HG02623 (cell line): ENCODE measurements around the gene EPN2.

Source experiments
- ATAC-seq: cut with Tn5 transposase; IDR thresholded peaks from one replicate; pipeline ENCODE4 v1.9.1; 2021; ENCODE audit warnings: moderate library complexity; ENCODE audit not compliant: unreplicated experiment

The EPN2 gene

GRCh38 chr17:19328441-19329061 lies 91.4 kb downstream of the EPN2 start:
- ATAC-seq: no peak

DNA sequence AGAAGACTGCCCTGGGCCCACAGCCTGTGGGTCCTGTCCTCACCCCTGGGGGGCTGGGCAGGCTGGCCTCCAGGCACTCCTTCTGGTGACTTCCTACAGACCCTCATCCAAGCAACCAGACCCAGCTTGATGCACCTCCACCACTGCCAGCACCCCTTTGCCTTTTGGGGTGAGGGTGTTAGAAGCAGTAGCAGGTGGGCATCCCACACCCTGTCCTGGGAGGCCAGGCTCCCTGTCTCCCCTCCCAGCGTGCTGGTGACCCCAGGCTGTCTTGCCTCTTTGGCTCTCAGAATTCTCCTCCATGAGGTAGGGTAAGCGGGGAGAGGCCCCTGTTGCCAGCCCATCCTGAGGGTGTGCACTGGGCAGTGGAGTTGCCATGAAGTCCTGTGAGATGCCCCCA lies 92.0 kb downstream of the EPN2 start:
- ATAC-seq: no peak

DNA sequence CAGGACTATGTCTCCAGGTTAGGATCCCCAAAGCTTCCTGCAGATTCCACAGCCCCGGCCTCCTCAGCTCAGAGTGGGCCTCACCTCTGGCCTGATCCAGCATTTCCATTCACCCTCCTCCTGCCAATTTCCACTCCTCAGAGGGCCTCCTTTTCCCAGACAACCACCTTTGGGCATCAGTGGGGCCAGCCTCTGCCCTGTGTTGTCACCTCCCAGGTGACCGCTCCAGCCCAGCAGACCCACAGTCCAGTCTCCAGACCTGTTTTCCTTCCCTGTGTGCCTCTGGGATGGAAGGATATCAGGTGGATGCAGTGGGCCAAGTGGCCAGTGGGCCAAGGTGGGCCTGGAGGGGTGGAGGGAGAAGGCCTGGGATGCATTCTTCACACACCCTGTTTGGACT lies 92.7 kb downstream of the EPN2 start:
- no peak for ATAC-seq

- ATAC-seq: no peak
Observed at GRCh38 chr17:19330271-19330670, 93.1 kb downstream of the EPN2 start.

GRCh38 chr17:19331134-19331533 lies 94.0 kb downstream of the EPN2 start:
- ATAC-seq: no peak

DNA sequence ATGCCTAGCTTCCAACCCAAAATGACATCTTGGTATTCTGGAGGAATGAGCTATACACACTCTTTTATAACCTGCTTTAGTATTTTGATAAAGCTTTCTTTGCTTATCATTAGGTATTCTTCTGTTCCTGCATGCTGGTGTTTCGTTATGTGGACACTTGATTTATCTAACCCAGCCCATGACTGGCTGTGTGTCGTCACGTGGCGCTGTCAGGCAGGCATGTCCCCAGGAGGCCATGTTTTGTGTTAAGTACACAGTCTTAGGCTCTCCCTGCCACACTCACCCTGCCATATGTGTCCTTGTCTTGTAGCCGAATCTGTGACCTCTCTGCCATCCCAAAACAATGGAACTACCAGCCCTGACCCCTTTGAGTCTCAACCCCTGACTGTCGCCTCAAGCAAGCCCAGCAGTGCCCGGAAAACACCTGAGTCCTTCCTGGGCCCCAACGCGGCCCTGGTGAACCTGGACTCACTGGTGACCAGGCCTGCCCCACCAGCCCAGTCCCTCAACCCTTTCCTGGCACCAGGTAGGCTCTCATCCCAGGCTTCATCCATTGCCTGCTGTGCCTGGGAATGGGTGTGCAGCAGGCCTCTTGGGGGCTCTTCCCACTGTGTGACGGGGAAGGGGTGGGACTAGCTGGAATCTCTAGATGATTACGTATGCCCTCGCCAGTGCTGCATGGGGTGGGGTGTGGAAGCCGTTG lies 94.5 kb downstream of the EPN2 start:
- no peak for ATAC-seq

DNA sequence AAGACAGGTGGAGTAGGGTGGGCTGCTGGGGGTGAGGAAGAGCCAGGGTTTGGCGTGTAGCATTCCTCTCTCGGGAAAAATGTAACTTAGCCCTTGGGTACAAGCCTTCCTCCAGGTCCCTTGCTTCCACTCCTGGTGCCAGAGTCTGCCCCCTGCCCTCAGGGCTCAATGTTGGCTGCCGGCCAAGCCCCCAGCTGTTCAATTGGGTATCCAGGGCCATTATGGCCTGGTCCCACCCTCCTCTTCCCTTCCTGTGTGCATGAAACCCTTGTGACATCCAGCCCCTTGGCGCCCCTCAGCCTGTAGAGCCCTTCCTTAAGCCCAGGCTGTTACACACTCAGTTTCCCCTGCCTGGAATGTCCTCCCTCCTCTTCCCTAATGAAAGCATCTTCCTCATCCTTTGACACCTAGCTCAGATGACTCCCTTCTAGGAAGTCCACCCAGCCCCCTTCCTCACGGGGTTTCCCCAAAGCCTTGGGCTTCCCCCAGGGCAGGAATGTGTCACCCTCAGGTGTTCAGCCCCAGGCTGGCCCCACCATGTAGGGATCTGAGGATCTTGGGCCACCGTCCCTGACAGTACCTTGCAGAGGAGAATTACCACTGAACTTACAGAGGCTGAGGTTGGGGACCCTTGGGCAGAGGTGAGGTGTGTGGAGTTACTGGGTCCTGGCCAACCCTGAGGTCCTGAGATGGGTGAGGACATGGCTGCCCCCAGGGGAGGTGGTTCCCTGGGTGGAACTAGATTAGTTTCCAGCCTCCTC lies 95.4 kb downstream of the EPN2 start:
- no peak for ATAC-seq

DNA sequence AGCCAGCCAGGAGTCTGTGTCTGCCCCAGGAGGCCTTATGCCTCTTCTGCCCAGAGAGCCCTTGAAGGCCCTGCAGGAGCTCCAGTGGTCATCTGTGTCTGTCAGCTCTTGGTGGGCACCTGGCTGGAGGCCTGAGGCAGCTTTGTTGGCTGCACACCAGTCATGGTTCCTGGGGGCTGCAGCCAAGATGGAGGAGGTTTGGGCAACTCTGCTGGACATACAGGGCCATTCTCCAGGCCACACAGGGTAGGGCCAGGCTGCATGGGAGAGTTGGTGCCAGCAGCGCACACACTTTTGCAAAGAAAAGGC lies 95.9 kb downstream of the EPN2 start:
- no peak for ATAC-seq

DNA sequence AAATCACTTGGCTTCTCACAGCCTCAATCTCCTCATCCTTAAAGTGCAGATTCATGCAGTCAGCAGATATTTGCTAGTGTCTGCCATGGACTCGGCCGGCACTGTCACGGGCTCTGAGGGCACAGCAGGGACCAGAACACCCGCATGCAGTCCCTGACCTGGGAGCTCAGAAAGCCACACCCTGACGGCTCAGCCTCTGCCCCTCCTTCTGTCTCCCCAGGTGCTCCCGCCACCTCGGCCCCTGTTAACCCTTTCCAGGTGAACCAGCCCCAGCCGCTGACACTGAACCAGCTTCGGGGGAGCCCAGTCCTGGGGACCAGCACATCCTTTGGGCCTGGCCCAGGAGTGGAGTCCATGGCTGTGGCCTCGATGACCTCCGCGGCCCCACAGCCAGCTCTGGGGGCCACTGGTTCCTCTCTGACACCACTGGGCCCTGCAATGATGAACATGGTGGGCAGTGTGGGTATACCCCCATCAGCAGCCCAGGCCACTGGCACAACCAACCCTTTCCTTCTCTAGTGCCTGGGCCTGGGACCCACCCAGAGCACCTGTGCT lies 96.6 kb downstream of the EPN2 start:
- ATAC-seq: no peak

DNA sequence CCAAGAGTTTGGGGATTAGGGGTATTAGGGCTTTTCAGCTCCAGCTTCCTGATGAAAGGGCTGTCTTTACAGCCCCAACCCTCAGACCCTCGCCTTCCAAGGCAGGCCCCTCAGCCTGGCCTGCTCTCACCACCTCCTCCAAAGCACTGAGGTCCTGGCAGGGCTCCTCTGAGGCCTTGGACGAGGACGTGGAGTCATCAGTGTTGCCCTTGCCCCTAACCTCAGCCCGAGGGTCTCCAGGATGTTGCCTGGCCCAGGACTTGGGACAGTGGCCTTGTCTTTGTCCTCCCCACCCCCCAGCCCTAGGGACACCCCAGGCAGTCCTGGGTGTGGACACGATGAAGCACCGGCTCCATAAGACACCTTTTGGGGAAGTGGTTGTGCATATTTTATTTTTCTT lies 97.2 kb downstream of the EPN2 start:
- no peak for ATAC-seq

GRCh38 chr17:19335951-19336631 lies 98.9 kb downstream of the EPN2 start:
- no peak for ATAC-seq

- no peak for ATAC-seq
Observed at GRCh38 chr17:19336938-19337711, 100.0 kb downstream of the EPN2 start.

- ATAC-seq: no peak
Observed at GRCh38 chr17:19337712-19338023, 100.5 kb downstream of the EPN2 start.

DNA sequence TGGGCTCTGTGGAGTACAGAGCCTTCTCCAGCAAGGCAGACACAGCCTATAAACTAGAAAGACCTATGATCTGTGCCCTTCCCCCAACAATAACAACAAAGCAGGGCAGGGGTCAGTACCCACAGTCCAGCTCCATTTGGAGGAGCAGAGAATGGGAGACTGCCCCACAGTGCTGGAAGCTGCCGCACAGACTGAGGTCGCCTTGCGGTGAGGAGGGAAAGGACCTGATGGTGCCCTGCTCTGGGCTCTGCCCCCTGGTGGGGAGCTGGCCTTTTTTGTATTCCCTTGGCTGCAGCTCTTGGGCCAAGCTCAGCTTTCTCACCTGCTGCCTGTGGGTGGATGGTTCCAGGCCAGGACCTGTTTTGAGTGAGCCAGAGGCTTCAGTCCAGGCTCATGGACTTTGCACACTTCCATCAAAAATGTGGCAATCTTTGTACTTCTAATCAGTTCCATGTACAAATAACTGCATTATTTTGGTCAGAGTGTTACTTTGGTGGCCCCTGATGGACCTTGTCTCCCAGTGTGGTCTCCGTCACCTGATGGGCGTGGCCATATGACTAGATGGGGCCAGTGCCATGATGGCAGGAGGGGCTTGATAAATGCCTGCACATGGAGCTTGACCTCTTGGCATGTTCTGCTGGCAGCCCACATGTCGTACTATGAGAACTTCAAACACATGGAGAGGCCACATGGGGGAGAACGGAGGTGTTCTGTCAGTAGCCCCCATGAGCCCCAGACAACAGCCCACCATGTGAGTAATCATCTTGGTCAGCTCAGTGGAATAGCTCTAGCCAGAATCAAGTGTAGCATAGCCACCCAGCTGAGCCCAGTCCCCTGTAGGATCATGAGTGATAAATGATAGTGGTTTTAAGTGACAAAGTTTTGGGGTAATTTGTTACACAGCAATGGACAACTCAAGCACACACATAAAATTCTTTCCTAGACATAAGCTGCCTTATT lies 101.1 kb downstream of the EPN2 start:
- ATAC-seq: no peak

GRCh38 chr17:19339341-19339815 lies 102.2 kb downstream of the EPN2 start:
- ATAC-seq: no peak

- ATAC-seq: no peak
Observed at GRCh38 chr17:19341211-19341631, 104.1 kb downstream of the EPN2 start.

GRCh38 chr17:19341641-19342610 lies 104.8 kb downstream of the EPN2 start:
- ATAC-seq: no peak

DNA sequence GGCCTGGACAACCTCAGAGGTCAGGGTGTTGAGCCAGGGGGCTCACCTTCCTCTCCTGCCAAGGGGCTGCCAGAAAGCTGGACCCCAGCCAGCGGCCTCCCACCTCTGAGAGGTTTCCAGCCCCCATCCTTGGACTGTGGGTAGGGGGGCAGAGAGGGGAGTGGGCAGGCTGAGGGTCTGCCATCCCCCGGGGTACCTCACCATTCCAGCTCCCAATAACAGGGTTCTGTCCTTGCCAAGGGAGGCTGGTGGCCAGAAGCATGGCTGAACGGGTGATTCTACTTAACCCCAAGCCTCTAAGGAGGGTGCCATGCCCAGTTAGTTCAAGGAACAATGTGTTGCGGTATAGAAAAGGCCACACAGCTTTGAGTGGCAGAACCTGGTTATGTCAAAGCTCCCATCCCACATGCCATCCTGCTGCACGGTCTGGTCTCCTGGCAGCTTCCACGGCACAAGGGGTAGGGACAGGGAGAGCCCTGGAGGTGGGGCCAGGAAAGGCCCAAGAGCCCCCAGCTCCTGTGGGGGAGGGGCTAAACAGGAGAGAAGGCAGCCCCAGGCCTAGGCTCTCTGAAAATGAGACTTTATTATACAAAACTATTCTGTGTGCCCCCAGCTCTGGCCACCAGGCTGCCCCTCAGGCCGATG lies 105.6 kb downstream of the EPN2 start:
- no peak for ATAC-seq
